ENCODE data around the gene ATXN2. TPM values are rescaled to one million over a fixed set of nuclear protein-coding genes. Genes with fewer than 3 reads are reported as not detected.

Gene ATXN2
- total RNA-seq, 1 donor from 2014 or later = 25.0 TPM

DNA sequence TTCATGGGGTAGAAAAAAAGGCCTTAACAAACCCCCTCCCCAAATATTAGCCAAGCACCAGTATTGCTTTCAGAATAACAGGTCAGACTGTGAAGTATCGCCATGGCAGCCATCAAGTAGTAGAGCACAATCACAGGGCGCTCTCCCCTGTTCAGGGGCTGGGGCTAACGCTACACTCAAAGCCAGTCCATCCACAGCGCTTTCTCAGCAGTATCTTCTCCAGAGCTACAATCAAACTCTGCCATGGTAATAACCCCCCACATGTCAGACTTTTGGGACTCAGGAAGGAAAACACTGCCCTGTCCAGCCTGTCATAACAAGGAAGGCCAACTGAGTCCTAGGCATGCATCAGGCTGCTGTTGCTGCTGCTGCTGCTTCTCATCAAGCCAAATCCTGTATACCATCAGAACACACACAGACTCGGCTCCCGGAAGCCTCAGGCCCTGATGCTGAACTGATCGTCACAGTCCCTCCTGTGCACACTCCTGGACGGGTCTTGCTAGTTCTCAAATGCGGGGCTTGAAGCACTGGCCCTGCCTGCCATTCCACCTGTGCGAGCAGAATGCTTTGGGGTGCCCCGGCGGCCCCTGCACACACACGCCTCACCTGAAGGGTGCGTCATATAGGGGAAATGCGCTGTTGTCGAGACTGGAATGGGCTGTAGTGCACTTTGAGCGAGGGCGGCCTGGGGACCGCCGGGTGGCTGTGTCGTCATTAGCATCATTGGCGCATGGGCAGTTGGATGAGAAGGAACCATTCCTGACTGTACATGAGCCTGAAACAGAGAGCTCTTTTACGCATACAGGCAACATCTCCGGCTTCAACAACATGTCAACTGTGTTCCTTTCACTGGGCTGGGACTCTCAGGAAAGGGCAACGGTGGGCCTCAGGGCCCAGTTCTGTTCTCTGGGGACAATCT lies 145.8 kb downstream of the ATXN2 start:
- Histone ChIP-seq H3K4me1 (no peaks in the 10 kb centered on the region), H3K36me3 (peaks cover 71 to 76% of the 10 kb centered on the region in 2 donors), H3K9me3 (no peaks in the 10 kb centered on the region), H3K4me3 (no peak overlapping the region), H3K27ac (no peak overlapping the region), H3K27me3 (no peaks in the 10 kb centered on the region)
- intact Hi-C loops (cut with DNase I) = no loop called here
- TF ChIP-seq, protein P1, sequence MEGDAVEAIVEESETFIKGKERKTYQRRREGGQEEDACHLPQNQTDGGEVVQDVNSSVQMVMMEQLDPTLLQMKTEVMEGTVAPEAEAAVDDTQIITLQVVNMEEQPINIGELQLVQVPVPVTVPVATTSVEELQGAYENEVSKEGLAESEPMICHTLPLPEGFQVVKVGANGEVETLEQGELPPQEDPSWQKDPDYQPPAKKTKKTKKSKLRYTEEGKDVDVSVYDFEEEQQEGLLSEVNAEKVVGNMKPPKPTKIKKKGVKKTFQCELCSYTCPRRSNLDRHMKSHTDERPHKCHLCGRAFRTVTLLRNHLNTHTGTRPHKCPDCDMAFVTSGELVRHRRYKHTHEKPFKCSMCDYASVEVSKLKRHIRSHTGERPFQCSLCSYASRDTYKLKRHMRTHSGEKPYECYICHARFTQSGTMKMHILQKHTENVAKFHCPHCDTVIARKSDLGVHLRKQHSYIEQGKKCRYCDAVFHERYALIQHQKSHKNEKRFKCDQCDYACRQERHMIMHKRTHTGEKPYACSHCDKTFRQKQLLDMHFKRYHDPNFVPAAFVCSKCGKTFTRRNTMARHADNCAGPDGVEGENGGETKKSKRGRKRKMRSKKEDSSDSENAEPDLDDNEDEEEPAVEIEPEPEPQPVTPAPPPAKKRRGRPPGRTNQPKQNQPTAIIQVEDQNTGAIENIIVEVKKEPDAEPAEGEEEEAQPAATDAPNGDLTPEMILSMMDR (IDR thresholded peaks at IDR 0.05) = no peak
- no peak for DNase-seq (ENCODE audit: low spot score in 2 of 2)

DNA sequence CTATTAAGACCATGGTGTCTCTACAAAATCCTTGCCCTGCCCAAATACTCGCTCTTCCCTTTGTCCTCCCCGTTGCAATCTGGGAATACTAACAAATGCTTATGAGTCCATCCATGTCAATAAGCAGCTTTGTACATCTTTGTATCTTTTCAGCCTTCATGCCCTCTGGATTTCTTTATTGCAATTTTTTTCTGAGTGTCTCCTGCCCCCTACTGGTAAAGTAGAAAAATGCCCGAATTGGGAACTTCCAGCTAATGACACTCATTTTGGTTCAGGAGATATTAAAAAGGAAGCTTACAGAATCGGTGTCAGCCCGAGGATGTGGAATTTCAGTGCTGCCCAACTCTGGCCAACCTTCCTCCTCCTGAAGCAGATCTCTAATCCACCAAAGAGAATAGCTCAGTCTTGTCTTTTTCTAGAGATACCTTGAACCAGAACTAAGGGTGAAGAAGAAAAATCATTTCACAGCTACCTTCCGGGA lies 147.4 kb downstream of the ATXN2 start:
- intact Hi-C loops (cut with DNase I) = loop anchor here (1.0 kb wide), 1 partner anchor 54 kb away; no protein-coding TSS in a partner anchor
- DNase-seq (ENCODE audit: low spot score in 2 of 2) = no peak
- Histone ChIP-seq H3K4me3 (no peak overlapping the region), H3K36me3 (peaks cover 79 to 83% of the 10 kb centered on the region in 2 donors), H3K4me1 (no peaks in the 10 kb centered on the region), H3K9me3 (no peaks in the 10 kb centered on the region), H3K27ac (no peak overlapping the region), H3K27me3 (no peaks in the 10 kb centered on the region)
- TF ChIP-seq, protein P1 (IDR thresholded peaks at IDR 0.05) = peak; percentile 55 to 74 (median 68)

DNA sequence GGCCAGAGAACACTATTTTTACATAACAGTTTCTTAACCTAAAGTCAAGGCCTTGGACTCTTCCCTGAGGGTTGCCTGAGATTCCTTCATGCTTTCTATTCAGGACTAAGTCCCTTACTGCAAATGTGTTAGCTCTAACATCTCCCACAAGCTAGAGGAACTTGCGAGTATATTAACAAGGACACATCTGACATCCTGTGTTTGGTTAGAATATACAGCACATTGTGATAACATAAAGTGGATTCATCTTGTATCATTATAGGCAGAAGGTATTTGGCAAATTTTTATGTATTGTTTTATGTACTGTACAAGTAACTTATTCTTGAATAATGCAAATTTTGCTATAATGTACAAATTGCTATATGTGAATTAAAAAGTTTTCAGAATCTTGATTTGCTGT lies 147.9 kb downstream of the ATXN2 start:
- peaks cover 79 to 84% of the 10 kb centered on the region in 2 donors for H3K36me3 ChIP-seq
- DNase-seq (ENCODE audit: low spot score in 2 of 2) = no peak
- intact Hi-C loops (cut with DNase I) = loop anchor here (1.0 kb wide), 1 partner anchor 54 kb away; no protein-coding TSS in a partner anchor
- TF ChIP-seq, protein P1 (IDR thresholded peaks at IDR 0.05) = no peak
- no peak overlapping the region for H3K27ac ChIP-seq
- peaks cover 0 to 3% of the 10 kb centered on the region in 2 donors for H3K4me1 ChIP-seq
- no peaks in the 10 kb centered on the region for H3K9me3 ChIP-seq
- H3K27me3 ChIP-seq = no peaks in the 10 kb centered on the region
- no peak overlapping the region for H3K4me3 ChIP-seq

DNA sequence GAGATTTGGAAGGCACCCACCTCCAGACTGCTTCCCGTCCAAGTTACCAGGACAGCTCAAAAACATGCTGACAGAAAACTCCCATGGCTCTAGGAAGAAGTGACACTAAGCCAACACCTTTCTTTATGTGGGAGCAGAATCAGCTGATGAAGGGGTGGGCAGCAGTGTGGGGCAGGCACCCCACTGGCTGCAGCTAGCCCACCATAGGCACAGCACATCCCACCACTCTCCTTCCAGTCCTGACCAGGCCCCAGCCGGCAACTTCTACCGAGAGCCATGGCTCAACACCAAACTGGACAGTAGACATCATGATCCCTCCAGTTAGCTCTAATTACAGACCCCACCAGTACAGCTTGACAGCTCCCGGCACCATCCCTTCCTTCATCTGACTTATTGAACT lies 148.4 kb downstream of the ATXN2 start:
- DNase-seq (ENCODE audit: low spot score in 2 of 2) = no peak
- no peak overlapping the region for H3K27ac ChIP-seq
- TF ChIP-seq, protein P1 (IDR thresholded peaks at IDR 0.05) = no peak
- intact Hi-C loops (cut with DNase I) = loop anchor here (1.0 kb wide), 1 partner anchor 53 kb away; no protein-coding TSS in a partner anchor
- peaks cover 74 to 80% of the 10 kb centered on the region in 2 donors for H3K36me3 ChIP-seq
- no peaks in the 10 kb centered on the region for H3K9me3 ChIP-seq
- no peak overlapping the region for H3K4me3 ChIP-seq
- H3K27me3 ChIP-seq = no peaks in the 10 kb centered on the region
- peaks cover 0 to 5% of the 10 kb centered on the region in 2 donors for H3K4me1 ChIP-seq

DNA sequence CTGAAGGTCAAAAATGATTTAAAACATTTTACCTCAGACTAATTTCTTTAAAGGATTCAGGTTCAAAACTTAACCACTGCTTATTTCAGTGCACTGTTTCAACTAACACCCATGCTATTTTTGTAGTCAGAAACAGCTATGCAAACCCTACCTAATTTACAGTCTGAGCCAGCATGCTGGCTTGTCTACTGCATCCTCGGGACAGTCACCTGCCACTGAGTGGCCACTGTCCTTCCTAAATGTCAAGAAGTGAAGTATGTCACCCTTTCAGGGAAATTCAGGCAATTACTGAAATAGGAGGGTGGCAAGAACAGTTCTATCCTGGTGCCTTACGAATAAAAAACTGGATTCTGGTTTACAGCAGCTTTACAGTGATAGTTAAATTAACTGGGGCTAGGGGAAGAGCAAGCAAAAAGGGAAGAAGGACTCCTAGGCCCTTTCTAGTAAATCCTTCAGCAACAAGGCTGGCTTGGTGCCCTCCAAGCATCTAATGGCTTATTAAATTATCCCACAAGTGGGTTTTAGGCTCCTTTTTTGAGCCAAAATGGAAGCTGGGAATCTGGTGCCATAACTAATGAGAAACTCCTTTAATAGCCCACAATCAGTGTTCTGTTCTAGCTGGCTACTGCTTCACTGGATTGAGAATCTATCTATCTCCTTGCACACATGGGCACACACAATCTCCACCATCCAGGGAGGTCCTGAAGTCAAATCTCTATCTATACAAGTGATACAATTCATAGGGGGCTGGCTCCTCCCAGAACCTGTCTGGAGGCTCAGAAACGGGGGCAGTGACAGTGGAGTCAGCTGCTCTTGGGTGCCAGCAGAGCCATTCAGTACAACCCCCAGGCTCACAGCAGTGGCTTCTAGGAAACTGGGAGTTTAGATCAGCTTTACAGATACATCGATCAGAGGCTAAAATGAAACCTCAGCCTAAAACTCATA lies 150.0 kb downstream of the ATXN2 start:
- Histone ChIP-seq H3K36me3 (peaks cover 63 to 67% of the 10 kb centered on the region in 2 donors), H3K9me3 (no peaks in the 10 kb centered on the region), H3K4me3 (no peak overlapping the region), H3K4me1 (peaks cover 0 to 15% of the 10 kb centered on the region in 2 donors), H3K27me3 (no peaks in the 10 kb centered on the region), H3K27ac (peak overlapping the region in 1 of 2 donors; percentile 21)
- TF ChIP-seq, protein P1 (IDR thresholded peaks at IDR 0.05) = no peak
- no peak for DNase-seq (ENCODE audit: low spot score in 2 of 2)
- intact Hi-C loops (cut with DNase I) = no loop called here
